CD8-positive, alpha-beta memory T cell (primary cell): ENCODE measurements around the gene TJP2. TPM values are rescaled to one million over a fixed set of nuclear protein-coding genes. Genes with fewer than 3 reads are reported as not detected.

Source experiments
- CTCF ChIA-PET: fragments of 350-600 bp; sonication (Branson Sonifier 250); formaldehyde crosslinking; loops from one replicate; lab custom pipeline; 2021; ENCODE audit warnings: antibody characterized with exemption; lab: Charles Lee
- POLR2A ChIA-PET: fragments of 350-600 bp; sonication (Branson Sonifier 250); formaldehyde crosslinking; loops from one replicate; lab custom pipeline; 2021; ENCODE audit warnings: antibody characterized with exemption; lab: Charles Lee
- DNase-seq, 5 donors: peaks; one replicate each; pipeline versions ENCODE4 v3.0.0 to v3.0.0-alpha.2; 2020 to 2022; ENCODE audit warnings: mixed read lengths in 1 of 5
- H3K27ac ChIP-seq: one replicate; pipeline ENCODE4 v1.7.0; 2013; ENCODE audit warnings: low read depth, mild to moderate bottlenecking, low read length, moderate library complexity
- H3K27me3 ChIP-seq: 2 replicates; pipeline ENCODE4 v1.7.0; 2013; ENCODE audit warnings: low read length, mild to moderate bottlenecking; ENCODE audit not compliant: insufficient read depth, poor library complexity, severe bottlenecking
- H3K36me3 ChIP-seq: 2 replicates; pipeline ENCODE4 v1.7.0; 2013; ENCODE audit warnings: mild to moderate bottlenecking, low read length, moderate library complexity; ENCODE audit not compliant: insufficient read depth
- H3K4me1 ChIP-seq: 2 replicates; pipeline ENCODE4 v1.7.0; 2013; ENCODE audit warnings: mild to moderate bottlenecking, low read length, moderate library complexity; ENCODE audit not compliant: insufficient read depth
- H3K4me3 ChIP-seq: 2 replicates; pipeline ENCODE4 v1.7.0; 2013; ENCODE audit warnings: mild to moderate bottlenecking, low read length
- H3K9me3 ChIP-seq: 2 replicates; pipeline ENCODE4 v1.7.0; 2013; ENCODE audit warnings: mild to moderate bottlenecking, low read length
- H3K27ac Mint-ChIP-seq, 8 donors: one replicate each; pipeline ENCODE4 v1.8.0; 2020 to 2021; ENCODE audit warnings: mixed read lengths in 8 of 8, mild to moderate bottlenecking in 6 of 8, inconsistent platforms in 3 of 8, moderate library complexity in 3 of 8
- H3K27me3 Mint-ChIP-seq, 2 donors: one replicate each; pipeline ENCODE4 v1.8.0; 2020 to 2021; ENCODE audit warnings: mixed read lengths in 2 of 2, mild to moderate bottlenecking in 1 of 2, moderate library complexity in 1 of 2
- H3K36me3 Mint-ChIP-seq, 3 donors: one replicate each; pipeline ENCODE4 v1.8.0; 2020 to 2021; ENCODE audit warnings: mixed read lengths in 3 of 3, inconsistent platforms in 1 of 3, mild to moderate bottlenecking in 1 of 3
- H3K4me1 Mint-ChIP-seq, 3 donors: one replicate each; pipeline ENCODE4 v1.8.0; 2020 to 2021; ENCODE audit warnings: mixed read lengths in 3 of 3, inconsistent platforms in 1 of 3, mild to moderate bottlenecking in 1 of 3
- H3K4me3 Mint-ChIP-seq, 7 donors: one replicate each; pipeline ENCODE4 v1.8.0; 2020 to 2021; ENCODE audit warnings: mixed read lengths in 7 of 7, mild to moderate bottlenecking in 6 of 7, moderate library complexity in 4 of 7, inconsistent platforms in 2 of 7
- H3K9me3 Mint-ChIP-seq, 5 donors: one replicate each; pipeline ENCODE4 v1.8.0; 2020 to 2022; ENCODE audit warnings: mixed read lengths in 5 of 5, mild to moderate bottlenecking in 3 of 5, moderate library complexity in 2 of 5, inconsistent platforms in 1 of 5
- polyA plus RNA-seq: library from polyadenylated mRNA; unstranded; fragments of 300-500 nt; fragmentation: Illumina TruSeq; gene quantifications from one replicate; pipeline ENCODE4 v1.2.3, GENCODE V29; 2021
- total RNA-seq, 2 experiments: library from RNA; stranded (reverse); gene quantifications; one replicate each; pipeline ENCODE4 v1.2.3, GENCODE V29; 2021

TJP2 gene
- total and polyA plus RNA-seq, 3 experiments from 2014 or later: 2.1 to 20.8 (median 19.7) TPM

GRCh38 chr9:69137311-69137710 lies 36.8 kb upstream of the TJP2 start:
- Histone ChIP-seq H3K27me3 (no peaks in the 10 kb centered on the region), H3K9me3 (no peaks in the 10 kb centered on the region), H3K4me3 (no peak overlapping the region), H3K4me1 (no peaks in the 10 kb centered on the region), H3K36me3 (no peaks in the 10 kb centered on the region), H3K27ac (no peak overlapping the region)
- H3K4me1 Mint-ChIP-seq: no peaks in the 10 kb centered on the region
- POLR2A ChIA-PET: no interaction called here
- DNase-seq: no peak
- H3K36me3 Mint-ChIP-seq: peaks cover 0 to 6% (median 0%) of the 10 kb centered on the region in 3 donors
- CTCF ChIA-PET: no interaction called here
- H3K27me3 Mint-ChIP-seq: no peaks in the 10 kb centered on the region
- H3K4me3 Mint-ChIP-seq: no peak overlapping the region
- no peaks in the 10 kb centered on the region for H3K9me3 Mint-ChIP-seq
- peak overlapping the region in 1 of 8 donors; percentile 92 for H3K27ac Mint-ChIP-seq

- Mint-ChIP-seq H3K4me3 (no peak overlapping the region), H3K9me3 (no peaks in the 10 kb centered on the region), H3K36me3 (peaks cover 0 to 5% (median 0%) of the 10 kb centered on the region in 3 donors), H3K27ac (no peak overlapping the region), H3K4me1 (no peaks in the 10 kb centered on the region), H3K27me3 (no peaks in the 10 kb centered on the region)
- Histone ChIP-seq H3K36me3 (no peaks in the 10 kb centered on the region), H3K4me3 (no peak overlapping the region), H3K27me3 (no peaks in the 10 kb centered on the region), H3K27ac (no peak overlapping the region), H3K9me3 (no peaks in the 10 kb centered on the region), H3K4me1 (no peaks in the 10 kb centered on the region)
- ChIA-PET POLR2A (no interaction called here), CTCF (interaction anchor here (0.9 kb wide), 1 partner anchor 53 kb away, joined by 3 read pairs; no protein-coding TSS in a partner anchor)
- DNase-seq: no peak
These were observed 34.5 kb upstream of the TJP2 start for GRCh38 chr9:69139596-69139995.

- DNase-seq: no peak
- no peaks in the 10 kb centered on the region for H3K4me1 Mint-ChIP-seq
- H3K9me3 ChIP-seq: no peaks in the 10 kb centered on the region
- no peaks in the 10 kb centered on the region for H3K9me3 Mint-ChIP-seq
- no peaks in the 10 kb centered on the region for H3K27me3 Mint-ChIP-seq
- no peak overlapping the region for H3K27ac Mint-ChIP-seq
- H3K36me3 Mint-ChIP-seq: peaks cover 0 to 3% (median 0%) of the 10 kb centered on the region in 3 donors
- no peaks in the 10 kb centered on the region for H3K27me3 ChIP-seq
- ChIA-PET CTCF (interaction anchor here (0.9 kb wide), 1 partner anchor 53 kb away, joined by 3 read pairs; no protein-coding TSS in a partner anchor), POLR2A (no interaction called here)
- H3K4me3 Mint-ChIP-seq: no peak overlapping the region
- no peak overlapping the region for H3K27ac ChIP-seq
- no peaks in the 10 kb centered on the region for H3K36me3 ChIP-seq
- H3K4me3 ChIP-seq: no peak overlapping the region
- no peaks in the 10 kb centered on the region for H3K4me1 ChIP-seq
These were observed 33.8 kb upstream of the TJP2 start for GRCh38 chr9:69140123-69140735.

GRCh38 chr9:69141851-69142250 lies 32.2 kb upstream of the TJP2 start:
- Histone ChIP-seq H3K4me1 (no peaks in the 10 kb centered on the region), H3K27ac (no peak overlapping the region), H3K4me3 (no peak overlapping the region), H3K36me3 (no peaks in the 10 kb centered on the region), H3K9me3 (no peaks in the 10 kb centered on the region), H3K27me3 (no peaks in the 10 kb centered on the region)
- no peak for DNase-seq
- peaks cover 0 to 3% (median 0%) of the 10 kb centered on the region in 3 donors for H3K36me3 Mint-ChIP-seq
- H3K9me3 Mint-ChIP-seq: no peaks in the 10 kb centered on the region
- peaks cover 0 to 2% of the 10 kb centered on the region in 2 donors for H3K27me3 Mint-ChIP-seq
- CTCF ChIA-PET: no interaction called here
- POLR2A ChIA-PET: no interaction called here
- no peaks in the 10 kb centered on the region for H3K4me1 Mint-ChIP-seq
- no peak overlapping the region for H3K27ac Mint-ChIP-seq
- no peak overlapping the region for H3K4me3 Mint-ChIP-seq

GRCh38 chr9:69143291-69143690 lies 30.8 kb upstream of the TJP2 start:
- no peak overlapping the region for H3K27ac Mint-ChIP-seq
- H3K4me3 Mint-ChIP-seq: no peak overlapping the region
- H3K4me3 ChIP-seq: no peak overlapping the region
- no peaks in the 10 kb centered on the region for H3K4me1 ChIP-seq
- no peaks in the 10 kb centered on the region for H3K36me3 ChIP-seq
- no peak for DNase-seq
- H3K4me1 Mint-ChIP-seq: no peaks in the 10 kb centered on the region
- H3K27me3 ChIP-seq: no peaks in the 10 kb centered on the region
- H3K9me3 ChIP-seq: no peaks in the 10 kb centered on the region
- ChIA-PET POLR2A (no interaction called here), CTCF (no interaction called here)
- H3K36me3 Mint-ChIP-seq: peaks cover 0 to 3% (median 0%) of the 10 kb centered on the region in 3 donors
- no peak overlapping the region for H3K27ac ChIP-seq
- no peaks in the 10 kb centered on the region for H3K9me3 Mint-ChIP-seq
- H3K27me3 Mint-ChIP-seq: peaks cover 2 to 3% of the 10 kb centered on the region in 2 donors

GRCh38 chr9:69145144-69145715 lies 28.8 kb upstream of the TJP2 start:
- CTCF ChIA-PET: no interaction called here
- peaks cover 0 to 1% (median 0%) of the 10 kb centered on the region in 3 donors for H3K36me3 Mint-ChIP-seq
- no peak overlapping the region for H3K4me3 Mint-ChIP-seq
- POLR2A ChIA-PET: no interaction called here
- no peaks in the 10 kb centered on the region for H3K4me1 ChIP-seq
- no peak for DNase-seq
- H3K4me1 Mint-ChIP-seq: no peaks in the 10 kb centered on the region
- H3K4me3 ChIP-seq: no peak overlapping the region
- peaks cover 2 to 3% of the 10 kb centered on the region in 2 donors for H3K27me3 Mint-ChIP-seq
- no peaks in the 10 kb centered on the region for H3K9me3 ChIP-seq
- no peak overlapping the region for H3K27ac ChIP-seq
- no peaks in the 10 kb centered on the region for H3K9me3 Mint-ChIP-seq
- no peak overlapping the region for H3K27ac Mint-ChIP-seq
- no peaks in the 10 kb centered on the region for H3K27me3 ChIP-seq
- no peaks in the 10 kb centered on the region for H3K36me3 ChIP-seq

- CTCF ChIA-PET: no interaction called here
- H3K4me3 ChIP-seq: no peak overlapping the region
- POLR2A ChIA-PET: no interaction called here
These were observed 26.8 kb upstream of the TJP2 start for GRCh38 chr9:69147041-69147834.

GRCh38 chr9:69149321-69149807 lies 24.7 kb upstream of the TJP2 start:
- Mint-ChIP-seq H3K27me3 (peaks cover 2 to 3% of the 10 kb centered on the region in 2 donors), H3K4me3 (no peak overlapping the region), H3K36me3 (peaks cover 0 to 3% (median 0%) of the 10 kb centered on the region in 3 donors), H3K4me1 (no peaks in the 10 kb centered on the region), H3K27ac (no peak overlapping the region), H3K9me3 (no peaks in the 10 kb centered on the region)
- Histone ChIP-seq H3K36me3 (no peaks in the 10 kb centered on the region), H3K27me3 (no peaks in the 10 kb centered on the region), H3K9me3 (no peaks in the 10 kb centered on the region), H3K27ac (no peak overlapping the region), H3K4me1 (no peaks in the 10 kb centered on the region), H3K4me3 (no peak overlapping the region)
- ChIA-PET CTCF (interaction anchor here (0.8 kb wide), 1 partner anchor 44 kb away, joined by 3 read pairs; no protein-coding TSS in a partner anchor), POLR2A (no interaction called here)
- no peak for DNase-seq

More at GRCh38 chr9:69147041-69147834, 26.8 kb upstream of the TJP2 start:
- Mint-ChIP-seq H3K27ac (no peak overlapping the region), H3K4me3 (no peak overlapping the region), H3K4me1 (no peaks in the 10 kb centered on the region), H3K9me3 (no peaks in the 10 kb centered on the region), H3K36me3 (peaks cover 0 to 1% (median 0%) of the 10 kb centered on the region in 3 donors), H3K27me3 (peaks cover 2 to 3% of the 10 kb centered on the region in 2 donors)
- Histone ChIP-seq H3K27ac (no peak overlapping the region), H3K4me1 (no peaks in the 10 kb centered on the region), H3K27me3 (no peaks in the 10 kb centered on the region), H3K36me3 (no peaks in the 10 kb centered on the region), H3K9me3 (no peaks in the 10 kb centered on the region)
- no peak for DNase-seq
